A549 (cell line): ENCODE data around the gene SH3RF3. TPM values are rescaled to one million over a fixed set of nuclear protein-coding genes. Genes with fewer than 3 reads are reported as not detected.

Experiments
- ATAC-seq, 2 experiments: fragments of 200-7000 bp in 1 of 2; fragments of >200 bp in 1 of 2; cut with Nextera tagmentation in 1 of 2; cut with Tn5 transposase in 1 of 2; 3 replicates each; pipeline versions ENCODE4 v1.8.0 to v1.9.1; 2018 to 2020; ENCODE audit warnings: mild to moderate bottlenecking in 1 of 2, moderate library complexity in 1 of 2
- CTCF ChIA-PET: fragments of 300-600 bp; sonication (Branson Sonifier 250); formaldehyde crosslinking; extraction: SDS; loops from one replicate; lab custom pipeline; 2021; ENCODE audit warnings: antibody characterized with exemption, inconsistent platforms; lab: Yijun Ruan, JAX
- POLR2A ChIA-PET: fragments of 350-600 bp; formaldehyde crosslinking; extraction: SDS; loops from one replicate; lab custom pipeline; 2021; ENCODE audit warnings: antibody characterized with exemption, inconsistent platforms; lab: Yijun Ruan, JAX
- DNase-seq, 2 experiments: peaks; one replicate each; pipeline versions ENCODE4 v3.0.0 to v3.0.0-alpha.2; 2011 to 2016; ENCODE audit warnings: low read depth in 1 of 2, low spot score in 1 of 2
- FAIRE-seq: peaks from 2 replicates; lab custom pipeline; 2011; peaks lifted over from hg19 to GRCh38; lab: Jason Lieb, UNC
- H3K27ac ChIP-seq, 2 experiments: fragments of >200 bp; sonication (Bioruptor Twin); formaldehyde crosslinking; 3 replicates each; pipeline ENCODE4 v1.5.1; 2016 to 2017
- H3K4me1 ChIP-seq: fragments of >200 bp; sonication (Bioruptor Twin); formaldehyde crosslinking; 3 replicates; pipeline ENCODE4 v1.6.1; 2016
- H3K4me2 ChIP-seq: fragments of >200 bp; sonication (Bioruptor Twin); formaldehyde crosslinking; 3 replicates; pipeline ENCODE4 v1.6.1; 2016
- H3K4me3 ChIP-seq: fragments of >200 bp; sonication (Bioruptor Twin); formaldehyde crosslinking; 3 replicates; pipeline ENCODE4 v1.5.1; 2016
- H3K9me3 ChIP-seq: fragments of >200 bp; sonication (Bioruptor Twin); formaldehyde crosslinking; 3 replicates; pipeline ENCODE4 v1.6.1; 2016
- BHLHE40 ChIP-seq: IDR thresholded peaks from 2 replicates; pipeline ENCODE4 v1.6.1; 2012; ENCODE audit warnings: low read depth, low read length, inconsistent platforms
- CHD2 ChIP-seq: fragments of 150-350 bp; IDR thresholded peaks from 2 replicates; pipeline ENCODE4 v1.6.1; 2014; ENCODE audit warnings: low read length; ENCODE audit not compliant: partially characterized antibody
- CHD4 ChIP-seq: fragments of 200-600 bp; sonication (generic); IDR thresholded peaks from 2 replicates; pipeline ENCODE4 v1.6.1; 2016; ENCODE audit warnings: antibody characterized with exemption, mild to moderate bottlenecking, borderline replicate concordance
- EHMT2 ChIP-seq: fragments of 200-600 bp; sonication (generic); IDR thresholded peaks from 2 replicates; pipeline ENCODE4 v1.6.1; 2016; ENCODE audit warnings: antibody characterized with exemption, low read depth, mild to moderate bottlenecking, moderate library complexity
- ESRRA ChIP-seq: fragments of 150-350 bp; IDR thresholded peaks from 2 replicates; pipeline ENCODE4 v1.6.1; 2014; ENCODE audit warnings: mild to moderate bottlenecking, low read length, borderline replicate concordance
- FOSL2 ChIP-seq, 2 experiments: fragments of 450-650 bp in 1 of 2; fragments of >200 bp in 1 of 2; sonication (Bioruptor Twin) in 1 of 2; formaldehyde crosslinking; IDR thresholded peaks; 2 replicates each; pipeline versions ENCODE4 v1.5.0 to v1.6.1; 2016 to 2020; ENCODE audit warnings: mild to moderate bottlenecking in 1 of 2, moderate library complexity in 1 of 2
- HOXB13 ChIP-seq: fragments of 250-450 bp; sonication (Bioruptor Pico); IDR thresholded peaks from 2 replicates; pipeline ENCODE4 v1.5.0; 2020; ENCODE audit warnings: low read depth, mild to moderate bottlenecking, moderate library complexity
- HOXB5 ChIP-seq: fragments of 250-450 bp; sonication (Bioruptor Pico); IDR thresholded peaks from 2 replicates; pipeline ENCODE4 v1.5.0; 2020; ENCODE audit warnings: mild to moderate bottlenecking, moderate library complexity
- JUN ChIP-seq, 2 experiments: fragments of >200 bp; sonication (Bioruptor Twin); formaldehyde crosslinking; IDR thresholded peaks; 2 replicates in 1 of 2; 3 replicates in 1 of 2; pipeline ENCODE4 v1.6.1; 2016 to 2017
- KDM1A ChIP-seq: fragments of 200-600 bp; sonication (generic); IDR thresholded peaks from 2 replicates; pipeline ENCODE4 v1.6.1; 2016; ENCODE audit warnings: low read depth, mild to moderate bottlenecking
- MAFK ChIP-seq: fragments of 450-650 bp; IDR thresholded peaks from 2 replicates; pipeline ENCODE4 v1.6.1; 2014; ENCODE audit not compliant: partially characterized antibody
- NFE2L2 ChIP-seq: fragments of 150-350 bp; conservative IDR thresholded peaks from 2 replicates; pipeline ENCODE4 v1.6.1; 2014; ENCODE audit warnings: low read length
- NR3C1 ChIP-seq: fragments of >200 bp; sonication (Bioruptor Twin); formaldehyde crosslinking; IDR thresholded peaks from 3 replicates; pipeline ENCODE4 v1.6.1; 2017
- POLR2A ChIP-seq: IDR thresholded peaks from 2 replicates; pipeline ENCODE4 v1.6.1; 2012; ENCODE audit warnings: mild to moderate bottlenecking, low read length
- RCOR1 ChIP-seq: fragments of 150-350 bp; IDR thresholded peaks from 2 replicates; pipeline ENCODE4 v1.6.1; 2014; ENCODE audit warnings: antibody characterized with exemption, low read length, low read depth
- SMC3 ChIP-seq: fragments of >200 bp; sonication (Bioruptor Twin); formaldehyde crosslinking; IDR thresholded peaks from 3 replicates; pipeline ENCODE4 v1.6.1; 2018; ENCODE audit warnings: inconsistent platforms
- SREBF2 ChIP-seq: fragments of 450-650 bp; IDR thresholded peaks from 2 replicates; pipeline ENCODE4 v1.6.1; 2014; ENCODE audit warnings: mild to moderate bottlenecking, moderate library complexity
- TP53 ChIP-seq: fragments of 250-450 bp; sonication (Bioruptor Pico); IDR thresholded peaks from 2 replicates; pipeline ENCODE4 v1.5.0; 2021; ENCODE audit warnings: mild to moderate bottlenecking, moderate library complexity
- ZNF302 ChIP-seq: fragments of 250-450 bp; sonication (Bioruptor Pico); IDR thresholded peaks from 2 replicates; pipeline ENCODE4 v1.9.0; 2021; ENCODE audit warnings: inconsistent platforms, mild to moderate bottlenecking, moderate library complexity
- WGBS: methylation state at CpG from one replicate; pipeline ENCODE4 v1.1.6; 2017; ENCODE audit errors: missing lambda C conversion rate; 5-methylcytosine and 5-hydroxymethylcytosine counted together
- polyA plus RNA-seq, 4 experiments: library from polyadenylated mRNA; depleted of rRNA in 3 of 4; stranded (reverse); fragments of >200 nt; fragmentation: RNase III in 1 of 4; extraction: RNeasy Plus Mini Kit Qiagen cat#74134 plus additional on column Dnase treatment in 1 of 4; gene quantifications; 2 replicates in 3 of 4; 3 replicates in 1 of 4; pipeline ENCODE4 v1.2.3, GENCODE V29; 2011 to 2017
- TF ChIP-seq, protein P1 (sequence below): fragments of 200-600 bp; sonication (generic); IDR thresholded peaks from 2 replicates; pipeline ENCODE4 v1.6.1; 2016; ENCODE audit warnings: antibody characterized with exemption, mild to moderate bottlenecking, moderate library complexity
- TF ChIP-seq, protein P2 (sequence below): fragments of 450-650 bp; IDR thresholded peaks from 2 replicates; pipeline ENCODE4 v1.6.1; 2014; ENCODE audit warnings: antibody characterized with exemption
- TF ChIP-seq, protein P3 (sequence below): fragments of 150-350 bp; IDR thresholded peaks from 2 replicates; pipeline ENCODE4 v1.6.1; 2014; ENCODE audit warnings: low read depth, mild to moderate bottlenecking, low read length
- TF ChIP-seq, protein P4 (sequence below): IDR thresholded peaks from 2 replicates; pipeline ENCODE4 v1.6.1; 2012; ENCODE audit warnings: low read depth, borderline replicate concordance
- TF ChIP-seq, protein P5 (sequence below): fragments of >200 bp; sonication (Bioruptor Twin); formaldehyde crosslinking; IDR thresholded peaks from 3 replicates; pipeline ENCODE4 v1.5.1; 2016

SH3RF3 gene
- polyA plus RNA-seq, 2 of the 4 experiments (the other 2 are of a cell fraction), result 0.04 to 0.21 TPM

DNA sequence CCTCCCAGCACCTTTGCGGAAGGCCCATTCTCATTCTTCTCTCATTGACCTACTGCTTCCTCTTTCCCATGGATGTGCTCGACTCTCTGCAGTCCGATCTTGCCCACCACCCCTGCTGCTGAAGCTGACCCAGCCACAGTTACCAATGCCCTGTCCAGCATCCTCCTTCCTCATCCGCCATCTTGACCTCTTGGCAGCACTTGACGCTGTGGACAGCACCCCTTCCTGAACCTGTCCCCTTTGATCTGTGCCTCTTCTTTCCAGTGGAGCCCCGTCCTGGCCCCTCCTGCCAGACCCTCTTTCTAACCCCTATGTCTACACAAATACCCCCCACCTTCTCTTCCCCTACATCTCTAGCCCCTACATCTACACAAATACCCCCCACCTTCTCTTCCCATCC is 275.7 kb downstream of the SH3RF3 start:
- FAIRE-seq (no peak), ATAC-seq (no peak), DNase-seq (no peak)
- TF ChIP-seq NFE2L2, result no peak
- TF ChIP-seq HOXB5 (CRISPR knock-in tag), result no peak
- TF ChIP-seq, protein P1, sequence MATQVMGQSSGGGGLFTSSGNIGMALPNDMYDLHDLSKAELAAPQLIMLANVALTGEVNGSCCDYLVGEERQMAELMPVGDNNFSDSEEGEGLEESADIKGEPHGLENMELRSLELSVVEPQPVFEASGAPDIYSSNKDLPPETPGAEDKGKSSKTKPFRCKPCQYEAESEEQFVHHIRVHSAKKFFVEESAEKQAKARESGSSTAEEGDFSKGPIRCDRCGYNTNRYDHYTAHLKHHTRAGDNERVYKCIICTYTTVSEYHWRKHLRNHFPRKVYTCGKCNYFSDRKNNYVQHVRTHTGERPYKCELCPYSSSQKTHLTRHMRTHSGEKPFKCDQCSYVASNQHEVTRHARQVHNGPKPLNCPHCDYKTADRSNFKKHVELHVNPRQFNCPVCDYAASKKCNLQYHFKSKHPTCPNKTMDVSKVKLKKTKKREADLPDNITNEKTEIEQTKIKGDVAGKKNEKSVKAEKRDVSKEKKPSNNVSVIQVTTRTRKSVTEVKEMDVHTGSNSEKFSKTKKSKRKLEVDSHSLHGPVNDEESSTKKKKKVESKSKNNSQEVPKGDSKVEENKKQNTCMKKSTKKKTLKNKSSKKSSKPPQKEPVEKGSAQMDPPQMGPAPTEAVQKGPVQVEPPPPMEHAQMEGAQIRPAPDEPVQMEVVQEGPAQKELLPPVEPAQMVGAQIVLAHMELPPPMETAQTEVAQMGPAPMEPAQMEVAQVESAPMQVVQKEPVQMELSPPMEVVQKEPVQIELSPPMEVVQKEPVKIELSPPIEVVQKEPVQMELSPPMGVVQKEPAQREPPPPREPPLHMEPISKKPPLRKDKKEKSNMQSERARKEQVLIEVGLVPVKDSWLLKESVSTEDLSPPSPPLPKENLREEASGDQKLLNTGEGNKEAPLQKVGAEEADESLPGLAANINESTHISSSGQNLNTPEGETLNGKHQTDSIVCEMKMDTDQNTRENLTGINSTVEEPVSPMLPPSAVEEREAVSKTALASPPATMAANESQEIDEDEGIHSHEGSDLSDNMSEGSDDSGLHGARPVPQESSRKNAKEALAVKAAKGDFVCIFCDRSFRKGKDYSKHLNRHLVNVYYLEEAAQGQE, result peak; percentile 45; the same call in 1 of the 2 replicates
- POLR2A ChIA-PET, result no interaction called here
- Histone ChIP-seq H3K4me1 (no peaks in the 10 kb centered on the region), H3K27ac (no peak overlapping the region), H3K4me3 (no peak overlapping the region), H3K9me3 (no peaks in the 10 kb centered on the region), H3K4me2 (no peak overlapping the region)
- CTCF ChIA-PET, result interaction anchor here (1.1 to 1.7 kb wide), 2 partner anchors 11 to 276 kb away, joined by 3 to 4 read pairs; partner anchors contain the start of gene SH3RF3
- whole genome bisulfite sequencing, result 73% methylated on average over 6 of the region's 6 CpGs

DNA sequence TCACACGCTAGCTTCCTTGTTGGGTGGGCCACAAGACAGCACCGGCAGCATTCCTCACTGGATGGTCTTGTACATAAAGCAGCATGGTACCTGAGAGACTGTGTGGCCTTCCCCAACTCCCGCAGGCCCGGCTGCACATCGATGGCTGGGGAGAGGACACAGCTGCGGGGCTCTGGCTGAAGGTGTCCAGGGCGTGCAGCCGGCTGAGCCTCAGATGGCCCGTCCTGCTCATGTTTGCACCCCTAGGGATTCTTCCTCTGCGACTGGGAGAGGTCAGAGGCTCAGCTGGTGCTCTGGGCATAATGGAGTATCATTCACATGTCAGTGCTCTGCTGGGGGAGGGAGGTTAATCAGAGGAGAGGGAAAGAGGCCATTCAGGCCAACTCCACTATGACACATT is 276.9 kb downstream of the SH3RF3 start:
- TF ChIP-seq, protein P2, sequence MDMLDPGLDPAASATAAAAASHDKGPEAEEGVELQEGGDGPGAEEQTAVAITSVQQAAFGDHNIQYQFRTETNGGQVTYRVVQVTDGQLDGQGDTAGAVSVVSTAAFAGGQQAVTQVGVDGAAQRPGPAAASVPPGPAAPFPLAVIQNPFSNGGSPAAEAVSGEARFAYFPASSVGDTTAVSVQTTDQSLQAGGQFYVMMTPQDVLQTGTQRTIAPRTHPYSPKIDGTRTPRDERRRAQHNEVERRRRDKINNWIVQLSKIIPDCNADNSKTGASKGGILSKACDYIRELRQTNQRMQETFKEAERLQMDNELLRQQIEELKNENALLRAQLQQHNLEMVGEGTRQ, result no peak
- no peak for TF ChIP-seq EHMT2
- TF ChIP-seq TP53 (CRISPR knock-in tag), result no peak
- no peak for TF ChIP-seq RCOR1
- TF ChIP-seq CHD2, result no peak
- TF ChIP-seq CHD4, result no peak
- TF ChIP-seq KDM1A, result no peak
- TF ChIP-seq SREBF2, result no peak
- no peak for TF ChIP-seq MAFK
- TF ChIP-seq, protein P3, sequence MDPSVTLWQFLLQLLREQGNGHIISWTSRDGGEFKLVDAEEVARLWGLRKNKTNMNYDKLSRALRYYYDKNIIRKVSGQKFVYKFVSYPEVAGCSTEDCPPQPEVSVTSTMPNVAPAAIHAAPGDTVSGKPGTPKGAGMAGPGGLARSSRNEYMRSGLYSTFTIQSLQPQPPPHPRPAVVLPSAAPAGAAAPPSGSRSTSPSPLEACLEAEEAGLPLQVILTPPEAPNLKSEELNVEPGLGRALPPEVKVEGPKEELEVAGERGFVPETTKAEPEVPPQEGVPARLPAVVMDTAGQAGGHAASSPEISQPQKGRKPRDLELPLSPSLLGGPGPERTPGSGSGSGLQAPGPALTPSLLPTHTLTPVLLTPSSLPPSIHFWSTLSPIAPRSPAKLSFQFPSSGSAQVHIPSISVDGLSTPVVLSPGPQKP, result no peak
- TF ChIP-seq, all 56 proteins: peak for 0
- Histone ChIP-seq H3K4me2 (no peak overlapping the region), H3K27ac (no peak overlapping the region), H3K4me1 (no peaks in the 10 kb centered on the region), H3K4me3 (no peak overlapping the region), H3K9me3 (no peaks in the 10 kb centered on the region)
- DNase-seq (no peak), FAIRE-seq (no peak), ATAC-seq (no peak)
- CTCF ChIA-PET, result interaction anchor here (1.6 to 1.7 kb wide), 2 partner anchors 9 to 12 kb away, joined by 4 to 5 read pairs; no protein-coding TSS in a partner anchor
- POLR2A ChIA-PET, result no interaction called here
- WGBS, result 62% methylated on average over 10 of the region's 10 CpGs

DNA sequence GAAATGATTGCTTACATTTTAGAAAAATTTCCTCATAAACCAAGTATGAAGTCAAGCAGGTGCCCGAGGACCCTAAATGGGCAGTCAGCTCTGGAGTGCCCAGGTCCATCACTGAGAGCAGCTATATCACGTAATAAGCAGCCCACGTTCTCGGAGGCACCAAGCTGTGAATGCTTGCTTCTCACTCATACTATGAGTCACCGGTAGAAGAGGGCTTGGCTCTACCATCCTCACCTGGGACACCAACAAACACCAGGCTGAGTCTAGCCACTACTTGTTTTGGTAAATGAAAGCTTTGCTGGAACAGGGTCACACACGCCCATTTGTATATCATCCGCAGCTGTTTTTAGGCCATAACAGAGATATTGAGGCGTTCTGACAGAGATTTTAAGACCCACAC is 277.3 kb downstream of the SH3RF3 start:
- ATAC-seq (no peak), DNase-seq (no peak), FAIRE-seq (no peak)
- TF ChIP-seq NFE2L2 (no peak), FOSL2 (IDR thresholded peaks at IDR 0.05) (no peak), FOSL2 (CRISPR knock-in tag; IDR thresholded peaks at IDR 0.05) (no peak), JUN (IDR thresholded peaks at IDR 0.05) (no peak), EHMT2 (no peak), MAFK (no peak), ZNF302 (CRISPR knock-in tag) (no peak), ESRRA (no peak), POLR2A (no peak), SMC3 (no peak), HOXB13 (no peak), KDM1A (no peak), BHLHE40 (no peak), NR3C1 (no peak)
- TF ChIP-seq, protein P4, sequence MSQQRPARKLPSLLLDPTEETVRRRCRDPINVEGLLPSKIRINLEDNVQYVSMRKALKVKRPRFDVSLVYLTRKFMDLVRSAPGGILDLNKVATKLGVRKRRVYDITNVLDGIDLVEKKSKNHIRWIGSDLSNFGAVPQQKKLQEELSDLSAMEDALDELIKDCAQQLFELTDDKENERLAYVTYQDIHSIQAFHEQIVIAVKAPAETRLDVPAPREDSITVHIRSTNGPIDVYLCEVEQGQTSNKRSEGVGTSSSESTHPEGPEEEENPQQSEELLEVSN, result no peak
- TF ChIP-seq, protein P3, result no peak
- TF ChIP-seq, protein P5, sequence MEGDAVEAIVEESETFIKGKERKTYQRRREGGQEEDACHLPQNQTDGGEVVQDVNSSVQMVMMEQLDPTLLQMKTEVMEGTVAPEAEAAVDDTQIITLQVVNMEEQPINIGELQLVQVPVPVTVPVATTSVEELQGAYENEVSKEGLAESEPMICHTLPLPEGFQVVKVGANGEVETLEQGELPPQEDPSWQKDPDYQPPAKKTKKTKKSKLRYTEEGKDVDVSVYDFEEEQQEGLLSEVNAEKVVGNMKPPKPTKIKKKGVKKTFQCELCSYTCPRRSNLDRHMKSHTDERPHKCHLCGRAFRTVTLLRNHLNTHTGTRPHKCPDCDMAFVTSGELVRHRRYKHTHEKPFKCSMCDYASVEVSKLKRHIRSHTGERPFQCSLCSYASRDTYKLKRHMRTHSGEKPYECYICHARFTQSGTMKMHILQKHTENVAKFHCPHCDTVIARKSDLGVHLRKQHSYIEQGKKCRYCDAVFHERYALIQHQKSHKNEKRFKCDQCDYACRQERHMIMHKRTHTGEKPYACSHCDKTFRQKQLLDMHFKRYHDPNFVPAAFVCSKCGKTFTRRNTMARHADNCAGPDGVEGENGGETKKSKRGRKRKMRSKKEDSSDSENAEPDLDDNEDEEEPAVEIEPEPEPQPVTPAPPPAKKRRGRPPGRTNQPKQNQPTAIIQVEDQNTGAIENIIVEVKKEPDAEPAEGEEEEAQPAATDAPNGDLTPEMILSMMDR, result no peak
- H3K27ac ChIP-seq, result no peak overlapping the region
- H3K4me1 ChIP-seq, result no peaks in the 10 kb centered on the region
- H3K4me2 ChIP-seq, result no peak overlapping the region
- POLR2A ChIA-PET, result no interaction called here
- H3K9me3 ChIP-seq, result no peaks in the 10 kb centered on the region
- CTCF ChIA-PET, result interaction anchor here (1.6 to 1.7 kb wide), 2 partner anchors 9 to 13 kb away, joined by 4 to 5 read pairs; no protein-coding TSS in a partner anchor
- WGBS, result 58% methylated on average over 8 of the region's 8 CpGs
- H3K4me3 ChIP-seq, result no peak overlapping the region
